Hepatocyte (in vitro differentiated cells): ENCODE measurements around the gene GPR180.

Experiments used
- EZH2 ChIP-seq: fragments of 200-600 bp; sonication (generic); IDR thresholded peaks from 2 replicates; pipeline ENCODE4 v1.6.1; 2016; ENCODE audit warnings: antibody characterized with exemption, mild to moderate bottlenecking, borderline replicate concordance
- TF ChIP-seq, protein P1 (sequence below): fragments of 200-600 bp; sonication (generic); IDR thresholded peaks from 2 replicates; pipeline ENCODE4 v1.5.1; 2016; ENCODE audit warnings: antibody characterized with exemption, mild to moderate bottlenecking; ENCODE audit not compliant: poor library complexity

DNA sequence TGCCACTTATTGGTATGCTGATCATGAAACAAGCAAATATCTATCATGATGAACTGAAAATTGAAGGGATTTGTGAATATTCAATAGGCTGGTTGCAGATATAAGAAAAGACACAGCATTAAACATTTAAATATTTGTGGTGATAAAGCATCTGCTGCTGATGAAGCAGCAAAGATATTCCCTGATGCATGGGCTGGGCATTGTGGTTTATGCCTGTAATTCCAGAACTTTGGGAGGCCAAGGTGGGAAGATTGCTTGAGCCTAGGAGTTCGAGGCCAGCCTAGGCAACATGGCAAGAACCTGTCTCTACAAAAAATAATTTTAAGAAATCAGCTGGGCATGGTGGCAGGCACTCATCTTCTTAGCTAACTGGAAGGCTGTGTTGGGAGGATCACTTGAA is 54.5 kb downstream of the GPR180 start:
- TF ChIP-seq, protein P1, sequence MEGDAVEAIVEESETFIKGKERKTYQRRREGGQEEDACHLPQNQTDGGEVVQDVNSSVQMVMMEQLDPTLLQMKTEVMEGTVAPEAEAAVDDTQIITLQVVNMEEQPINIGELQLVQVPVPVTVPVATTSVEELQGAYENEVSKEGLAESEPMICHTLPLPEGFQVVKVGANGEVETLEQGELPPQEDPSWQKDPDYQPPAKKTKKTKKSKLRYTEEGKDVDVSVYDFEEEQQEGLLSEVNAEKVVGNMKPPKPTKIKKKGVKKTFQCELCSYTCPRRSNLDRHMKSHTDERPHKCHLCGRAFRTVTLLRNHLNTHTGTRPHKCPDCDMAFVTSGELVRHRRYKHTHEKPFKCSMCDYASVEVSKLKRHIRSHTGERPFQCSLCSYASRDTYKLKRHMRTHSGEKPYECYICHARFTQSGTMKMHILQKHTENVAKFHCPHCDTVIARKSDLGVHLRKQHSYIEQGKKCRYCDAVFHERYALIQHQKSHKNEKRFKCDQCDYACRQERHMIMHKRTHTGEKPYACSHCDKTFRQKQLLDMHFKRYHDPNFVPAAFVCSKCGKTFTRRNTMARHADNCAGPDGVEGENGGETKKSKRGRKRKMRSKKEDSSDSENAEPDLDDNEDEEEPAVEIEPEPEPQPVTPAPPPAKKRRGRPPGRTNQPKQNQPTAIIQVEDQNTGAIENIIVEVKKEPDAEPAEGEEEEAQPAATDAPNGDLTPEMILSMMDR: no peak
- TF ChIP-seq EZH2: no peak
